ENCODE results near the gene DSC3.

DNA sequence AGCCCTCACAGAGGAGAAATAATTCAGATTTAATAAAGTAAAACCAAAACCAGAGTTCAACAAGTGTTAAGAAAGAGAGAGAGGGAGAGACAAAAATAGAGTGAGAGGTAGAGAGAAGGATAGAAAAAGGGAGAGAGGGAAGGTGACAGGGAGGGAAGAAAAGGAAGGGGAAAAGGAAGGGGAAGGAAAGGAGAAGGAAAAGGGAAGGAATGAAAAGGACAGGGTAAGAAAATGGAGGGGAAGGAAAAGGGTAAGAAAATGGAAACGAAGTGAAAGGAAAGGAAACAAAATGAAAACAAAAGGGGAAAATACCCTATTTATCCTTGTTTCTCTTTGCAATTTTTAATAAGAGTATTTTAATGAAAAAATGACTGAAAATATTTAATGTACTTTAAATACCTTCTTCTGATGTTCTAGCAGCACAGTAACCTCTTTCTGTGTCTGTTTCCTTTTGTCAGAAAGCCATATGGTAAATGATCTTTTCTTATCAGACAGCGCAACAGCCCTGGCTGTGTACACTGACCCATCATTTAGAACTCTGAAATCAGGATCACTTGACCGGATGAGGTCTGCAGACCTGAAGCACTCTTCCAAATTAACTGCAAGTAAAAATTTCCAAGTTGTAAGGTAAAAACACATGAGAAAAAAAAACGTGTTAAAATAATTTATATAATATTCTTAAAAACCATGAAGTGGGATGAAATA is 11.8 kb downstream of the DSC3 start:
- TF ChIP-seq, protein P1, sequence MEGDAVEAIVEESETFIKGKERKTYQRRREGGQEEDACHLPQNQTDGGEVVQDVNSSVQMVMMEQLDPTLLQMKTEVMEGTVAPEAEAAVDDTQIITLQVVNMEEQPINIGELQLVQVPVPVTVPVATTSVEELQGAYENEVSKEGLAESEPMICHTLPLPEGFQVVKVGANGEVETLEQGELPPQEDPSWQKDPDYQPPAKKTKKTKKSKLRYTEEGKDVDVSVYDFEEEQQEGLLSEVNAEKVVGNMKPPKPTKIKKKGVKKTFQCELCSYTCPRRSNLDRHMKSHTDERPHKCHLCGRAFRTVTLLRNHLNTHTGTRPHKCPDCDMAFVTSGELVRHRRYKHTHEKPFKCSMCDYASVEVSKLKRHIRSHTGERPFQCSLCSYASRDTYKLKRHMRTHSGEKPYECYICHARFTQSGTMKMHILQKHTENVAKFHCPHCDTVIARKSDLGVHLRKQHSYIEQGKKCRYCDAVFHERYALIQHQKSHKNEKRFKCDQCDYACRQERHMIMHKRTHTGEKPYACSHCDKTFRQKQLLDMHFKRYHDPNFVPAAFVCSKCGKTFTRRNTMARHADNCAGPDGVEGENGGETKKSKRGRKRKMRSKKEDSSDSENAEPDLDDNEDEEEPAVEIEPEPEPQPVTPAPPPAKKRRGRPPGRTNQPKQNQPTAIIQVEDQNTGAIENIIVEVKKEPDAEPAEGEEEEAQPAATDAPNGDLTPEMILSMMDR (tag by site-specific recombination; IDR thresholded peaks at IDR 0.05) = no peak
- TF ChIP-seq HOXC10 (CRISPR knock-in tag; IDR thresholded peaks at IDR 0.05) (no peak), ZNF266 (tag by site-specific recombination; IDR thresholded peaks at IDR 0.05; ENCODE audit: low read depth) (no peak), ZNF596 (tag by site-specific recombination; IDR thresholded peaks at IDR 0.05) (0 out of 2 replicates have a peak, but pooled peaks have one; percentile 20), ZNF114 (tag by site-specific recombination; IDR thresholded peaks at IDR 0.05) (no peak), YY1 (tag by site-specific recombination; IDR thresholded peaks at IDR 0.05) (no peak)
- TF ChIP-seq, protein P2, sequence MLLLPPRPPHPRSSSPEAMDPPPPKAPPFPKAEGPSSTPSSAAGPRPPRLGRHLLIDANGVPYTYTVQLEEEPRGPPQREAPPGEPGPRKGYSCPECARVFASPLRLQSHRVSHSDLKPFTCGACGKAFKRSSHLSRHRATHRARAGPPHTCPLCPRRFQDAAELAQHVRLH (tag by site-specific recombination; IDR thresholded peaks at IDR 0.05) = no peak
